K562 (cell line): ENCODE measurements around the gene FAM83F. TPM values are rescaled to one million over a fixed set of nuclear protein-coding genes. Genes with fewer than 3 reads are reported as not detected.
A peak's percentile ranks its signal among the peaks of the same experiment; 100 is the strongest.

ENCODE experiments used
- ADNP ChIP-seq: fragments of 200-800 bp; sonication (Bioruptor generic); IDR thresholded peaks from 2 replicates; pipeline ENCODE4 v1.6.1; 2016; ENCODE audit warnings: missing genetic modification characterization, missing compliant biosample characterization
- CTCFL ChIP-seq: IDR thresholded peaks from 2 replicates; pipeline ENCODE4 v1.6.1; 2011; ENCODE audit warnings: borderline replicate concordance, low read depth, mild to moderate bottlenecking, moderate library complexity, low read length; ENCODE audit not compliant: insufficient read depth, poor library complexity, severe bottlenecking
- DMBX1 ChIP-seq: fragments of 250-450 bp; sonication (Bioruptor Pico); IDR thresholded peaks from 2 replicates; pipeline ENCODE4 v1.8.0; 2022; ENCODE audit warnings: inconsistent platforms, mild to moderate bottlenecking, moderate library complexity, borderline replicate concordance
- NFIX ChIP-seq: fragments of 250-450 bp; sonication (Bioruptor Pico); IDR thresholded peaks from 2 replicates; pipeline ENCODE4 v1.4.0; 2020; ENCODE audit warnings: low read depth, mild to moderate bottlenecking, moderate library complexity
- PRMT5 ChIP-seq: sonication (generic); formaldehyde crosslinking; IDR thresholded peaks from 2 replicates; pipeline ENCODE4 v1.5.0; 2020; ENCODE audit warnings: missing genetic modification reagents
- SAFB2 ChIP-seq: fragments of 200-400 bp; formaldehyde crosslinking; IDR thresholded peaks from 2 replicates; pipeline ENCODE4 v1.6.1; 2018; ENCODE audit warnings: borderline replicate concordance, low read length, low read depth, moderate library complexity; ENCODE audit not compliant: severe bottlenecking
- TCFL5 ChIP-seq: fragments of 250-450 bp; sonication (Bioruptor Pico); conservative IDR thresholded peaks from 2 replicates; pipeline ENCODE4 v1.6.1; 2021; ENCODE audit warnings: mild to moderate bottlenecking, moderate library complexity, matching md5 sums
- ZNF277 ChIP-seq: fragments of 250-450 bp; sonication (Bioruptor Pico); IDR thresholded peaks from 2 replicates; pipeline ENCODE4 v1.8.0; 2022; ENCODE audit warnings: inconsistent platforms, mild to moderate bottlenecking, moderate library complexity, borderline replicate concordance
- ZNF518B ChIP-seq: fragments of 250-450 bp; sonication (Bioruptor Pico); IDR thresholded peaks from 2 replicates; pipeline ENCODE4 v1.5.0; 2021; ENCODE audit warnings: mild to moderate bottlenecking, moderate library complexity
- ZNF785 ChIP-seq: fragments of 250-450 bp; sonication (Bioruptor Pico); IDR thresholded peaks from 2 replicates; pipeline ENCODE4 v1.4.0; 2020; ENCODE audit warnings: mild to moderate bottlenecking
- polyA plus RNA-seq, 8 experiments: library from polyadenylated mRNA; depleted of rRNA in 4 of 8; stranded (reverse) in 5 of 8; unstranded in 3 of 8; fragments of >200 nt; fragmentation: Nextera tagmentation in 2 of 8; fragmentation: Illumina TruSeq in 1 of 8; extraction: Ambion mirVana in 2 of 8; extraction: Trizol in 1 of 8; gene quantifications; 2 replicates each; pipeline versions ENCODE4 v1.2.1 to v1.2.3, GENCODE V29; 2011 to 2014; ENCODE audit warnings: inconsistent platforms in 1 of 8, missing spikeins in 1 of 8
- total RNA-seq, 7 experiments: library from RNA; depleted of rRNA in 6 of 7; stranded (reverse); fragments of >200 nt in 6 of 7; fragmentation: Illumina TruSeq in 2 of 7; extraction: Trizol in 2 of 7; gene quantifications; 2 replicates each; pipeline versions ENCODE4 v1.2.1 to v1.2.3, GENCODE V29; 2011 to 2021; ENCODE audit warnings: low replicate concordance in 1 of 7
- TF ChIP-seq, protein P1 (sequence below): sonication (generic); formaldehyde crosslinking; IDR thresholded peaks from 2 replicates; pipeline ENCODE4 v1.9.0; 2022; ENCODE audit warnings: mild to moderate bottlenecking, missing genetic modification reagents
- TF ChIP-seq, protein P2 (sequence below), 2 experiments: fragments of 450-650 bp; IDR thresholded peaks; 2 replicates each; pipeline ENCODE4 v1.6.1; 2018; ENCODE audit warnings: mild to moderate bottlenecking in 2 of 2, low read depth in 1 of 2; ENCODE audit not compliant: partially characterized antibody in 2 of 2

FAM83F gene
- total and polyA plus RNA-seq, 9 of the 15 experiments (the other 6 are each of a cell fraction or from before 2014, with no cell fraction given), result under 0.01 to 0.13 (median 0.04) TPM; not detected in 1

DNA sequence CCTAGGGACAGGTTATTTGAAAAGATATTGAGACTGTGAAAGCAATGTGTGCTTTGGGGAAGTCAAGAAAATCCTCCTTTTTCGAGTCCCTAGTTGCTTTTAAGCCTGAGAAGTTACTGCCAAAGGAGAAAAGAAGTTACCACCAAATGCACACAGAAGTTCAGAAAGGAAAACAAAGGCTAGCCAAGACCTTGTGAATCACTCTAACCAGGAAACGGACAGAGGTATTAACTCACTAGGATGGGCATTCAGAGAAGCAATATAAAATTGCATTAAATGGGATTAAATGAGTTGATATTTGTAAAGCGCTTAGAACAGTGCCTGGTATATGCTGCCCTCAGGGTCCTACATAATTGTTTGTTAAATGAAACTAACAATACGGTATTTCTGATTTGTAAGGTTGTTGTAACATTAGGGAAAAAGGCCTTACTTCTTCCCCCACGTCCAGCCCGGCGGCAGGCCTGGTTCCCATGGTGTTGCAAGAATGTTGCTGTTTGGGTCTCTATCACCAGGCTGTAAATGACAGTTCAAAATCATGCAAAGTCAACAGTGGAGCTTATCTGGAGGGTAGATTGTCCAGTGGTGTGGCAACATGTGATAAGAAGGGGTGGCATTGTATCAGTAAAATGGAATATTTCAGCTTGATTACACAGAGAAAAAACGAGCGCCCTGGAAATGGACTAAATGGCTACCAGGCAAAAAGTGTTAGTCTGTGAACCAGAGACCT is 27.5 kb upstream of the FAM83F start (continued):
- no peak for TF ChIP-seq ZNF518B (CRISPR knock-in tag)
- TF ChIP-seq NFIX (CRISPR knock-in tag), result no peak
- TF ChIP-seq DMBX1 (CRISPR knock-in tag), result peak; percentile 52; the same call in 1 of the 2 replicates
- TF ChIP-seq TCFL5 (CRISPR knock-in tag), result no peak
- TF ChIP-seq ZNF277, result no peak
- no peak for TF ChIP-seq SAFB2
- TF ChIP-seq, protein P1, sequence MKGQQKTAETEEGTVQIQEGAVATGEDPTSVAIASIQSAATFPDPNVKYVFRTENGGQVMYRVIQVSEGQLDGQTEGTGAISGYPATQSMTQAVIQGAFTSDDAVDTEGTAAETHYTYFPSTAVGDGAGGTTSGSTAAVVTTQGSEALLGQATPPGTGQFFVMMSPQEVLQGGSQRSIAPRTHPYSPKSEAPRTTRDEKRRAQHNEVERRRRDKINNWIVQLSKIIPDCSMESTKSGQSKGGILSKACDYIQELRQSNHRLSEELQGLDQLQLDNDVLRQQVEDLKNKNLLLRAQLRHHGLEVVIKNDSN (CRISPR knock-in tag), result no peak
- no peak for TF ChIP-seq CTCFL
- TF ChIP-seq ADNP (tag), result no peak
- TF ChIP-seq, protein P2, sequence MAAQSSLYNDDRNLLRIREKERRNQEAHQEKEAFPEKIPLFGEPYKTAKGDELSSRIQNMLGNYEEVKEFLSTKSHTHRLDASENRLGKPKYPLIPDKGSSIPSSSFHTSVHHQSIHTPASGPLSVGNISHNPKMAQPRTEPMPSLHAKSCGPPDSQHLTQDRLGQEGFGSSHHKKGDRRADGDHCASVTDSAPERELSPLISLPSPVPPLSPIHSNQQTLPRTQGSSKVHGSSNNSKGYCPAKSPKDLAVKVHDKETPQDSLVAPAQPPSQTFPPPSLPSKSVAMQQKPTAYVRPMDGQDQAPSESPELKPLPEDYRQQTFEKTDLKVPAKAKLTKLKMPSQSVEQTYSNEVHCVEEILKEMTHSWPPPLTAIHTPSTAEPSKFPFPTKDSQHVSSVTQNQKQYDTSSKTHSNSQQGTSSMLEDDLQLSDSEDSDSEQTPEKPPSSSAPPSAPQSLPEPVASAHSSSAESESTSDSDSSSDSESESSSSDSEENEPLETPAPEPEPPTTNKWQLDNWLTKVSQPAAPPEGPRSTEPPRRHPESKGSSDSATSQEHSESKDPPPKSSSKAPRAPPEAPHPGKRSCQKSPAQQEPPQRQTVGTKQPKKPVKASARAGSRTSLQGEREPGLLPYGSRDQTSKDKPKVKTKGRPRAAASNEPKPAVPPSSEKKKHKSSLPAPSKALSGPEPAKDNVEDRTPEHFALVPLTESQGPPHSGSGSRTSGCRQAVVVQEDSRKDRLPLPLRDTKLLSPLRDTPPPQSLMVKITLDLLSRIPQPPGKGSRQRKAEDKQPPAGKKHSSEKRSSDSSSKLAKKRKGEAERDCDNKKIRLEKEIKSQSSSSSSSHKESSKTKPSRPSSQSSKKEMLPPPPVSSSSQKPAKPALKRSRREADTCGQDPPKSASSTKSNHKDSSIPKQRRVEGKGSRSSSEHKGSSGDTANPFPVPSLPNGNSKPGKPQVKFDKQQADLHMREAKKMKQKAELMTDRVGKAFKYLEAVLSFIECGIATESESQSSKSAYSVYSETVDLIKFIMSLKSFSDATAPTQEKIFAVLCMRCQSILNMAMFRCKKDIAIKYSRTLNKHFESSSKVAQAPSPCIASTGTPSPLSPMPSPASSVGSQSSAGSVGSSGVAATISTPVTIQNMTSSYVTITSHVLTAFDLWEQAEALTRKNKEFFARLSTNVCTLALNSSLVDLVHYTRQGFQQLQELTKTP (IDR thresholded peaks at IDR 0.05; ENCODE audit: low read depth in 1 of 2, partially characterized antibody in 2 of 2), result no peak
- TF ChIP-seq PRMT5, result no peak
- no peak for TF ChIP-seq ZNF785 (CRISPR knock-in tag)
